Endothelial cell of umbilical vein (primary cell): ENCODE measurements around the gene HIP1R. TPM values are rescaled to one million over a fixed set of nuclear protein-coding genes. Genes with fewer than 3 reads are reported as not detected.

Experiments used
- BruUV-seq: library from RNA; stranded (reverse); fragments of 400-500 nt; replicated peaks from 2 replicates; lab custom pipeline; 2021; lab: Mats Ljungman, UMichigan
- CTCF ChIA-PET: fragments of 300-600, 350-600 bp; sonication (Branson Sonifier 250); formaldehyde crosslinking; loops from one replicate; lab custom pipeline; 2021; ENCODE audit warnings: antibody characterized with exemption, inconsistent platforms; lab: Charles Lee
- POLR2A ChIA-PET: fragments of 300-600, 350-600 bp; sonication (Branson Sonifier 250); formaldehyde crosslinking; loops from one replicate; lab custom pipeline; 2021; ENCODE audit warnings: antibody characterized with exemption, inconsistent platforms; lab: Charles Lee
- DNase-seq: peaks from one replicate; pipeline ENCODE4 v3.0.0-alpha.2; 2011; ENCODE audit warnings: low read depth, low spot score
- FAIRE-seq: peaks from 2 replicates; lab custom pipeline; 2011; peaks lifted over from hg19 to GRCh38; lab: Jason Lieb, UNC
- H2AFZ ChIP-seq: 2 replicates; pipeline ENCODE4 v1.6.0; 2012; ENCODE audit warnings: low read depth, low read length, control low read depth, inconsistent platforms
- H3K27ac ChIP-seq: 2 replicates; pipeline ENCODE4 v1.5.1; 2011; ENCODE audit warnings: low read depth, mild to moderate bottlenecking, control low read depth, low read length, moderate library complexity; ENCODE audit not compliant: insufficient read depth
- H3K27me3 ChIP-seq, 2 experiments: 2 replicates each; pipeline versions ENCODE4 v1.6.0 to v1.6.1; 2011; ENCODE audit warnings: low read length in 2 of 2, mixed read lengths in 1 of 2; ENCODE audit not compliant: control insufficient read depth in 2 of 2, insufficient read depth in 2 of 2
- H3K36me3 ChIP-seq, 2 experiments: 2 replicates in 1 of 2; 3 replicates in 1 of 2; pipeline ENCODE4 v1.5.1; 2011; ENCODE audit warnings: low read length in 2 of 2, mild to moderate bottlenecking in 1 of 2, moderate library complexity in 1 of 2; ENCODE audit not compliant: control insufficient read depth in 2 of 2, insufficient read depth in 2 of 2; ENCODE audit errors: extremely low read depth in 1 of 2
- H3K4me1 ChIP-seq: 3 replicates; pipeline ENCODE4 v1.5.1; 2011; ENCODE audit warnings: mild to moderate bottlenecking, low read length; ENCODE audit not compliant: control insufficient read depth, insufficient read depth; ENCODE audit errors: extremely low read depth
- H3K4me2 ChIP-seq: 2 replicates; pipeline ENCODE4 v1.6.1; 2011; ENCODE audit warnings: low read length, control low read depth, mixed read lengths; ENCODE audit not compliant: insufficient read depth
- H3K4me3 ChIP-seq, 3 experiments: fragments of 200-600 bp in 1 of 3; sonication (generic), shearing (Covaris generic) in 1 of 3; replicated peaks in 1 of 3; 2 replicates each; pipeline ENCODE4 v1.5.1; 2011 to 2016; ENCODE audit warnings: control low read depth in 3 of 3, low read length in 3 of 3, mild to moderate bottlenecking in 2 of 3, inconsistent platforms in 1 of 3, low read depth in 1 of 3, moderate library complexity in 1 of 3; ENCODE audit not compliant: insufficient read depth in 1 of 3
- H3K79me2 ChIP-seq: 2 replicates; pipeline ENCODE4 v1.6.0; 2012; ENCODE audit warnings: low read length, inconsistent platforms; ENCODE audit not compliant: control insufficient read depth, insufficient read depth
- H3K9ac ChIP-seq: replicated peaks from 2 replicates; pipeline ENCODE3; 2011; ENCODE audit warnings: low read length, control low read depth; ENCODE audit not compliant: insufficient read depth; ENCODE audit errors: extremely low read depth
- H3K9me1 ChIP-seq: replicated peaks from 3 replicates; pipeline ENCODE4 v1.6.0; 2011; ENCODE audit warnings: mild to moderate bottlenecking, low read length; ENCODE audit not compliant: control insufficient read depth, insufficient read depth; ENCODE audit errors: extremely low read depth
- H3K9me3 ChIP-seq: replicated peaks from 2 replicates; pipeline ENCODE4 v1.5.1; 2012; ENCODE audit warnings: low read length, inconsistent platforms; ENCODE audit not compliant: control insufficient read depth, insufficient read depth
- H4K20me1 ChIP-seq: replicated peaks from 2 replicates; pipeline ENCODE3; 2011; ENCODE audit warnings: mild to moderate bottlenecking, low read length; ENCODE audit not compliant: control insufficient read depth, insufficient read depth; ENCODE audit errors: extremely low read depth
- CTCF ChIP-seq, 2 donors: IDR thresholded peaks; 1 replicate in 1 of 2; 2 replicates in 1 of 2; pipeline ENCODE4 v1.5.1; 2011; ENCODE audit warnings: low read length in 2 of 2, mild to moderate bottlenecking in 2 of 2, moderate library complexity in 2 of 2, control low read depth in 1 of 2, inconsistent platforms in 1 of 2, low read depth in 1 of 2; ENCODE audit not compliant: insufficient read depth in 1 of 2; ENCODE audit errors: extremely low read depth in 1 of 2
- EZH2 ChIP-seq: IDR thresholded peaks from 2 replicates; pipeline ENCODE4 v1.6.1; 2012; ENCODE audit warnings: borderline replicate concordance, low read depth, mild to moderate bottlenecking, moderate library complexity, low read length, inconsistent platforms; ENCODE audit not compliant: severe bottlenecking
- FOS ChIP-seq: IDR thresholded peaks from 2 replicates; pipeline ENCODE4 v1.6.1; 2011; ENCODE audit warnings: mild to moderate bottlenecking, low read length, moderate library complexity, borderline replicate concordance; ENCODE audit not compliant: insufficient read depth
- GATA2 ChIP-seq: IDR thresholded peaks from 2 replicates; pipeline ENCODE4 v1.7.0; 2011; ENCODE audit warnings: low read depth, mild to moderate bottlenecking, moderate library complexity, mixed read lengths, low read length; ENCODE audit not compliant: insufficient read length, insufficient read depth
- JUN ChIP-seq: IDR thresholded peaks from 2 replicates; pipeline ENCODE4 v1.6.1; 2011; ENCODE audit warnings: borderline replicate concordance, low read depth; ENCODE audit not compliant: insufficient read length, insufficient read depth
- MAX ChIP-seq: IDR thresholded peaks from 2 replicates; pipeline ENCODE4 v1.6.1; 2011; ENCODE audit not compliant: insufficient read depth, insufficient read length
- MYC ChIP-seq: IDR thresholded peaks from one replicate; pipeline ENCODE4 v1.6.1; 2011; ENCODE audit warnings: mild to moderate bottlenecking, low read depth, low read length
- POLR2A ChIP-seq: IDR thresholded peaks from 2 replicates; pipeline ENCODE4 v1.6.1; 2012; ENCODE audit warnings: low read depth, mild to moderate bottlenecking, control low read depth, low read length
- POLR2AphosphoS5 ChIP-seq: IDR thresholded peaks from 2 replicates; pipeline ENCODE4 v1.6.1; 2012; ENCODE audit warnings: low read depth, mild to moderate bottlenecking, control low read depth, low read length, moderate library complexity; ENCODE audit not compliant: insufficient read depth
- dilution Hi-C: fragments of 300-500 bp; cut with MboI; formaldehyde crosslinking; loops from one replicate; pipeline ENCODE4 v1.15.0; 2019; ENCODE audit warnings: low sequenced_read_pairs; ENCODE audit not compliant: extremely low pct_ligation_motif_present
- intact Hi-C: fragments of 100-400 bp; cut with micrococcal nuclease; formaldehyde crosslinking; loops from one replicate; pipeline ENCODE4 v1.10.0; 2022
- polyA plus RNA-seq, 4 experiments: library from polyadenylated mRNA; depleted of rRNA in 3 of 4; stranded (reverse) in 3 of 4; unstranded in 1 of 4; fragments of >200 nt; gene quantifications; 2 replicates each; pipeline versions ENCODE4 v1.2.1 to v1.2.3, GENCODE V29; 2011 to 2012; ENCODE audit warnings: missing spikeins in 1 of 4
- total RNA-seq: library from RNA; stranded (reverse); gene quantifications from 2 replicates; pipeline ENCODE4 v1.2.3, GENCODE V29; 2021

Gene HIP1R
- total and polyA plus RNA-seq, 2 donors (not counting 3 experiments of a cell fraction or from before 2014, with no cell fraction given): 111 to 122 TPM

- no peaks in the 10 kb centered on the region for H3K9me3 ChIP-seq
- H3K9ac ChIP-seq: no peak overlapping the region
- dilution Hi-C loops (no loop called here), intact Hi-C loops (loop anchor here (5.0 kb wide), 1 partner anchor 372 kb away; no protein-coding TSS in a partner anchor)
- DNase-seq: no peak
- no peaks in the 10 kb centered on the region for H3K4me1 ChIP-seq
- H3K9me1 ChIP-seq: no peaks in the 10 kb centered on the region
- no peak overlapping the region for H3K4me3 ChIP-seq
- no peak overlapping the region for H3K27ac ChIP-seq
- ChIA-PET POLR2A (no interaction called here), CTCF (interaction anchor here (1.0 to 10.5 kb wide), 8 partner anchors 15 to 373 kb away, joined by 3 to 200 read pairs (median 4); partner anchors contain the start of gene ABCB9)
- H3K79me2 ChIP-seq: peaks cover 4% of the 10 kb centered on the region
- no peak for TF ChIP-seq MYC
- no peak for TF ChIP-seq POLR2A
- TF ChIP-seq CTCF (IDR thresholded peaks at IDR 0.05; ENCODE audit: extremely low read depth in 1 of 2, insufficient read depth in 1 of 2, low read depth in 1 of 2, low read length in 2 of 2): no peak
- no peak for TF ChIP-seq JUN
- TF ChIP-seq FOS: no peak
- TF ChIP-seq EZH2: no peak
- TF ChIP-seq GATA2: no peak
- TF ChIP-seq MAX: no peak
- no peak for TF ChIP-seq POLR2AphosphoS5
- no peak overlapping the region for H2AFZ ChIP-seq
- no TSS peak for BruUV-seq
- H4K20me1 ChIP-seq: no peaks in the 10 kb centered on the region
- H3K36me3 ChIP-seq: peaks cover 24 to 36% of the 10 kb centered on the region in 2 experiments
- H3K4me2 ChIP-seq: no peak overlapping the region
- H3K27me3 ChIP-seq: no peaks in the 10 kb centered on the region
- no peak for FAIRE-seq
Measured at GRCh38 chr12:122864894-122865253, 29.6 kb downstream of the HIP1R start.
